Pancreas (tissue), 10 donors: ENCODE data around the gene ZBTB20. TPM values are rescaled to one million over a fixed set of nuclear protein-coding genes. Genes with fewer than 3 reads are reported as not detected.

Source experiments
- ATAC-seq, 4 donors: fragments of 200-7000 bp; cut with Tn5 transposase; one replicate each; pipeline versions ENCODE4 v1.8.0 to v1.9.1; 2020; ENCODE audit warnings: mild to moderate bottlenecking in 4 of 4, moderate library complexity in 4 of 4
- DNase-seq, 6 donors: peaks; one replicate each; pipeline ENCODE4 v3.0.0-alpha.2; 2020
- FAIRE-seq: peaks from 2 replicates; lab custom pipeline; 2012; peaks lifted over from hg19 to GRCh38; lab: Jason Lieb, UNC
- H3K27ac ChIP-seq, 4 donors: fragments of 200-600 bp; sonication (generic); 1 replicate in 3 of 4; 2 replicates in 1 of 4; pipeline versions ENCODE4 v1.5.0 to v1.8.0; 2020
- H3K27me3 ChIP-seq, 4 donors: fragments of 200-600 bp; one replicate each; pipeline ENCODE4 v1.8.0; 2021
- H3K36me3 ChIP-seq, 3 donors: fragments of 200-600 bp; sonication (generic) in 1 of 3; one replicate each; pipeline versions ENCODE4 v1.5.0 to v1.8.0; 2020 to 2021
- H3K4me1 ChIP-seq, 3 donors: fragments of 200-600 bp; one replicate each; pipeline ENCODE4 v1.8.0; 2021
- H3K4me3 ChIP-seq, 4 donors: fragments of 200-600 bp; sonication (generic) in 2 of 4; one replicate each; pipeline versions ENCODE4 v1.5.0 to v1.8.0; 2020 to 2021
- H3K9me3 ChIP-seq, 4 donors: fragments of 200-600 bp; one replicate each; pipeline ENCODE4 v1.8.0; 2021
- CTCF ChIP-seq, 4 donors: fragments of 200-600 bp; sonication (generic) in 3 of 4; IDR thresholded peaks; one replicate each; pipeline versions ENCODE4 v1.5.0 to v1.8.0; 2021; ENCODE audit warnings: antibody characterized with exemption in 4 of 4
- WGBS, 2 donors: extraction: QIAGEN DNeasy Blood & Tissue Kit; methylation state at CpG; one replicate each; pipeline ENCODE4 v1.1.7; 2013; 5-methylcytosine and 5-hydroxymethylcytosine counted together
- intact Hi-C, 3 donors: fragments of 100-400 bp; cut with DNase I; formaldehyde crosslinking; loops; one replicate each; pipeline versions ENCODE4 v1.11.1 to v1.14.2; 2022
- polyA plus RNA-seq, 2 donors: library from polyadenylated mRNA; stranded (reverse); fragments of 200-250 nt; gene quantifications; one replicate each; pipeline ENCODE4 v1.2.3, GENCODE V29; 2013
- total RNA-seq, 6 donors: library from RNA; stranded (reverse); fragmentation: NEBNext Ultra II Directional in 4 of 6; extraction: Animal tissue kit (Norgen Biotek cat#: 25700) in 4 of 6; gene quantifications; one replicate each; pipeline versions ENCODE4 v1.2.1 to v1.2.4, GENCODE V29; 2021 to 2023
- donor health status: healthy with polysubstance abuse.
- donor health status: DM: no; HTN: no; CAD: no; lungs with moderate emphysema.
- donor health status: DM: no; HTN: no; CAD: no.
- donor health status: control.
- donor health status: control.
- donor health status: Bipolar disorder and iron deficiency.
- donor health status: DM: yes; HTN: yes; CAD: no.
- donor health status: DM: no; HTN: no; CAD: no.
- donor health status: DM: no; HTN: no; CAD: no.
- donor health status: DM: yes; HTN: yes; CAD: no.

ZBTB20 gene
- total and polyA plus RNA-seq, 8 donors: 1.3 to 81.5 (median 43.7) TPM

- ATAC-seq (peak; percentile 29 to 73 (median 62)), FAIRE-seq (no peak)
Measured at GRCh38 chr3:114758831-114759699, 388.0 kb downstream of the ZBTB20 start.

GRCh38 chr3:114756506-114757279 lies 390.4 kb downstream of the ZBTB20 start:
- FAIRE-seq: peak; percentile 41
- TF ChIP-seq CTCF (IDR thresholded peaks at IDR 0.05): no peak
- H3K4me3 ChIP-seq: peak overlapping the region in 2 of 4 donors; percentile 40 to 45
- H3K27me3 ChIP-seq: no peaks in the 10 kb centered on the region
- peak overlapping the region in 2 of 4 donors; percentile 82 to 83 for H3K27ac ChIP-seq
- peak in 3 of 6 donors; percentile 26 to 38 (median 36) for DNase-seq
- intact Hi-C loops: no loop called here
- peak; percentile 65 to 77 (median 72) for ATAC-seq
- peaks cover 0 to 17% (median 9%) of the 10 kb centered on the region in 3 donors for H3K4me1 ChIP-seq
- H3K36me3 ChIP-seq: no peaks in the 10 kb centered on the region
- no peaks in the 10 kb centered on the region for H3K9me3 ChIP-seq
- WGBS, 2 donors: 41 to 60% methylated on average over 2 of the region's 2 CpGs

More at GRCh38 chr3:114758831-114759699, 388.0 kb downstream of the ZBTB20 start:
- Histone ChIP-seq H3K9me3 (no peaks in the 10 kb centered on the region), H3K27ac (peak overlapping the region; percentile 29 to 83 (median 62)), H3K4me3 (peak overlapping the region in 3 of 4 donors; percentile 9 to 45 (median 40)), H3K27me3 (no peaks in the 10 kb centered on the region), H3K4me1 (peaks cover 0 to 17% (median 9%) of the 10 kb centered on the region in 3 donors), H3K36me3 (no peaks in the 10 kb centered on the region)
- no peak for TF ChIP-seq CTCF (IDR thresholded peaks at IDR 0.05)
- WGBS, 2 donors: 9% methylated on average over 8 of the region's 8 CpGs
- DNase-seq: peak in 3 of 6 donors; percentile 19 to 28 (median 20)
- intact Hi-C loops: no loop called here

GRCh38 chr3:114746502-114746901 lies 400.6 kb downstream of the ZBTB20 start:
- Histone ChIP-seq H3K4me1 (no peaks in the 10 kb centered on the region), H3K4me3 (peak overlapping the region in 1 of 4 donors; percentile 2), H3K36me3 (no peaks in the 10 kb centered on the region), H3K27me3 (no peaks in the 10 kb centered on the region), H3K27ac (peak overlapping the region in 3 of 4 donors; percentile 22 to 73 (median 63)), H3K9me3 (no peaks in the 10 kb centered on the region)
- DNase-seq (no peak), ATAC-seq (peak in 3 of 4 donors; percentile 28 to 37 (median 35)), FAIRE-seq (no peak)
- no peak for TF ChIP-seq CTCF (IDR thresholded peaks at IDR 0.05)
- 58 to 63% methylated on average over 3 of the region's 3 CpGs for WGBS, 2 donors
- intact Hi-C loops: no loop called here

DNA sequence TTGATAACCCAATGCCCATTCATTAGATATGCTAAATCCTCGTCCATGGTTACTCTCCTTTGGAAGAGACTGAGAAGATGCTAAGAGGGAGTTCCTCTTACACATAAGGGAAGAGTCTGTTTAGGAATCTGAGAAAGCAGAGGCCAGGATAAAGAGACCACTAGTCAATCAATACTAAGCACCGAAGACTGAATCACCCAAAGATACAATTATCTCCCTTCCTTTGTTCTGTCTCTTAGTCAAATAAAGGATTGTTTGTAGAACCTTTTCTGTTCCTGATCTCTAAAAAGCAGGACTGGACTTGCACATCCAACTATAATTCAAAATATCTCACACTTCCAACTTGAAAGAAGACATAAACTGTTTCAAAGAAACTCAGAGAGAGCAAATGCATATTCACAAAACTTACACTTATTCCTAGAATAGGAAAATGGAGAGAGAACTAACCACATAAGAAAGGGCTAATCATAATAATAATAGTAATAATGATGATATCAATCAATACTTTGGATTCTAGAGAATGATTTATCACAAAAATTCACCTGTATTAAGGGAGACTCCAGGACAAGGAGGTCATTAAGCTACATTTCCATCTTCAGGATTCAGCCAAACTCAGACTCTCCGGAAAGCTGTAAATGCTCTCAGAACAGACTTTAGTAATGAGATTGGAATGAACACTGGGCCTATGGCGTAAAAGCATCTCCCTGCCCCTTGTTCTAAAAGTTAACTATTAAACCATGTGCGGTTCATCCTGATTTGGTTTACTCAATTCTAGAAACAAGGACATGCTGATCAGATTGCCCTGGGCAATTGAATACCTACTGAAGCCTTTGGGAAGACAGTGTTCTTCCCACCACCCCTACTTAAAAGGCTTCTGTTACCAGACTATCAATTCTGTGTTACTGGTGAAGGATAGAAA lies 401.5 kb downstream of the ZBTB20 start:
- DNase-seq: no peak
- FAIRE-seq: peak; percentile 63
- no peaks in the 10 kb centered on the region for H3K27me3 ChIP-seq
- peak; percentile 76 to 92 (median 88) for ATAC-seq
- no peaks in the 10 kb centered on the region for H3K4me1 ChIP-seq
- no peak for TF ChIP-seq CTCF (IDR thresholded peaks at IDR 0.05)
- peak overlapping the region in 2 of 4 donors; percentile 8 to 26 for H3K4me3 ChIP-seq
- peak overlapping the region in 3 of 4 donors; percentile 22 to 73 (median 63) for H3K27ac ChIP-seq
- intact Hi-C loops: no loop called here
- H3K9me3 ChIP-seq: no peaks in the 10 kb centered on the region
- 41 to 45% methylated on average over 5 of the region's 5 CpGs for WGBS, 2 donors
- no peaks in the 10 kb centered on the region for H3K36me3 ChIP-seq
